HG03066 (cell line): ENCODE measurements around the gene CBFB.
"Not testable (repeated sequence)": the region's sequence is repeated elsewhere in the genome, so short reads cannot be mapped to it uniquely, and the experiment has no call there.

Experiments
- ATAC-seq: cut with Tn5 transposase; IDR thresholded peaks from one replicate; pipeline ENCODE4 v1.9.1; 2021; ENCODE audit warnings: low read depth; ENCODE audit not compliant: unreplicated experiment

Gene CBFB

GRCh38 chr16:67040166-67040565 is 11.2 kb downstream of the CBFB start:
- no peak for ATAC-seq

GRCh38 chr16:67040906-67041305 is 12.0 kb downstream of the CBFB start:
- ATAC-seq, result no peak

GRCh38 chr16:67041520-67041919 is 12.6 kb downstream of the CBFB start:
- not testable (repeated sequence) for ATAC-seq

- ATAC-seq, result no peak
Measured at GRCh38 chr16:67043420-67043819, 14.5 kb downstream of the CBFB start.

- ATAC-seq, result no peak
Measured at GRCh38 chr16:67050796-67051195, 21.8 kb downstream of the CBFB start.

- no peak for ATAC-seq
Measured at GRCh38 chr16:67052399-67052798, 23.4 kb downstream of the CBFB start.

GRCh38 chr16:67053767-67054334 is 24.9 kb downstream of the CBFB start:
- ATAC-seq, result no peak

GRCh38 chr16:67054901-67055300 is 26.0 kb downstream of the CBFB start:
- no peak for ATAC-seq

- ATAC-seq, result no peak
Measured at GRCh38 chr16:67055712-67056487, 27.0 kb downstream of the CBFB start.

GRCh38 chr16:67063008-67063407 is 34.1 kb downstream of the CBFB start:
- ATAC-seq, result no peak

- ATAC-seq, result no peak
Measured at GRCh38 chr16:67068212-67068753, 39.3 kb downstream of the CBFB start.

GRCh38 chr16:67071476-67072048 is 42.6 kb downstream of the CBFB start:
- ATAC-seq, result no peak

GRCh38 chr16:67075331-67075730 is 46.4 kb downstream of the CBFB start:
- no peak for ATAC-seq

GRCh38 chr16:67077871-67078270 is 48.9 kb downstream of the CBFB start:
- ATAC-seq, result no peak

GRCh38 chr16:67082100-67082499 is 53.2 kb downstream of the CBFB start:
- ATAC-seq, result no peak

- no peak for ATAC-seq
Measured at GRCh38 chr16:67082891-67083290, 53.9 kb downstream of the CBFB start.

- peak; percentile 74 for ATAC-seq
Measured at GRCh38 chr16:67084345-67085028, 55.5 kb downstream of the CBFB start.

GRCh38 chr16:67086822-67087221 is 57.9 kb downstream of the CBFB start:
- no peak for ATAC-seq

- ATAC-seq, result no peak
Measured at GRCh38 chr16:67087291-67087690, 58.3 kb downstream of the CBFB start.

GRCh38 chr16:67087803-67088202 is 58.9 kb downstream of the CBFB start:
- ATAC-seq, result no peak

GRCh38 chr16:67088551-67088950 is 59.6 kb downstream of the CBFB start:
- ATAC-seq, result no peak
